Measurements from ENCODE around the gene RFX4. TPM values are rescaled to one million over a fixed set of nuclear protein-coding genes. Genes with fewer than 3 reads are reported as not detected.

The RFX4 gene
- total RNA-seq, 1 donor from 2014 or later = 3.4 TPM

DNA sequence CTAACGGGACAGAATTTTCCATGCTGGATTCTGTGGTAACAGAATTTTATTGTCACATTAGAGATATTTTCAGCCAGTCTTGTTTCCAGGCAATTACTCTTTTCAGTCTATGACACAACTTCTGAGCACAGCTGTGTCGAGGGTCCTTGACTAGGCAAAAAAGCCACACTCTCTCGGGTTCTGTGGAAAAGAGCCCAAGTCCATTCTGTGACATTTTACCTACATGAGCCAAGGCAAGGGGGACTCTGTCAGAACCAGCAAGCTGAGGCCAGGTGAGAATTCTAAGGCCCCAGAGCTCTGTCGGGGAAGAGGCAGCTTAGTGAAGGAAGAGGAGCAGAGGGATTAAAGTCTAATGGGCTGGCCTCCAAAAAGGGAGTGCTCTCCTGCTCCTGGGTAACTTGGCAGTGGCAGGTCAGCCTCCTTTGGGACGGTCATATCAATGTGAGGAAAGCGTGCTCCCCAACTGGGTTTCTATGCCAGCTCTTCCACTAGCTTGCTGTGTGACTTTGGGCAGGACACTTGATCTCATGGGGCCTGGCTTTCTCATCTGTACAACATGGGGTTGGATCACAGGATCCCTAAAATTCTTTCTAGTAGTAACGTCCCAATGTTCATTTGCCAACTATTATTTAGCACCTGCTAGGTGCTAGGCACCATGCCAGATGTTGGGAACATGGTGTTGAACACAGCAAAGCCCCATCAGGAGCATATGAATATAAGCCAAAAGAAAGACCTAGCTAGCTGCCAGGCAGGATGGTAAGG is 175.7 kb downstream of the RFX4 start:
- DNase-seq (ENCODE audit: low spot score) = no peak
- Histone ChIP-seq H3K4me3 (no peak overlapping the region), H3K9ac (no peak overlapping the region), H3K4me2 (no peak overlapping the region), H3K9me3 (ENCODE audit: low read depth) (no peaks in the 10 kb centered on the region), H3K79me2 (ENCODE audit: low read depth) (no peaks in the 10 kb centered on the region), H4K20me1 (ENCODE audit: low read depth) (no peaks in the 10 kb centered on the region), H3K27ac (no peak overlapping the region), H2AFZ (replicated peaks) (no peak overlapping the region), H3F3A (ENCODE audit: low read depth) (peaks cover 30% of the 10 kb centered on the region), H3K4me1 (peaks cover 39% of the 10 kb centered on the region), H3K27me3 (no peaks in the 10 kb centered on the region), H3K36me3 (no peaks in the 10 kb centered on the region)
- Mint-ChIP-seq H3K9me3 (no peaks in the 10 kb centered on the region), H3K4me1 (peaks cover 71% of the 10 kb centered on the region), H3K4me3 (peak overlapping the region; percentile 62), H3K27me3 (ENCODE audit: insufficient read depth, low read depth) (peaks cover 4% of the 10 kb centered on the region), H3K27ac (peak overlapping the region; percentile 98), H3K36me3 (peaks cover 53% of the 10 kb centered on the region)
- no peak for TF ChIP-seq EZH2 (IDR thresholded peaks at IDR 0.05)
- TF ChIP-seq EZH2phosphoT487 (IDR thresholded peaks at IDR 0.05) = no peak
- TF ChIP-seq, protein P1, sequence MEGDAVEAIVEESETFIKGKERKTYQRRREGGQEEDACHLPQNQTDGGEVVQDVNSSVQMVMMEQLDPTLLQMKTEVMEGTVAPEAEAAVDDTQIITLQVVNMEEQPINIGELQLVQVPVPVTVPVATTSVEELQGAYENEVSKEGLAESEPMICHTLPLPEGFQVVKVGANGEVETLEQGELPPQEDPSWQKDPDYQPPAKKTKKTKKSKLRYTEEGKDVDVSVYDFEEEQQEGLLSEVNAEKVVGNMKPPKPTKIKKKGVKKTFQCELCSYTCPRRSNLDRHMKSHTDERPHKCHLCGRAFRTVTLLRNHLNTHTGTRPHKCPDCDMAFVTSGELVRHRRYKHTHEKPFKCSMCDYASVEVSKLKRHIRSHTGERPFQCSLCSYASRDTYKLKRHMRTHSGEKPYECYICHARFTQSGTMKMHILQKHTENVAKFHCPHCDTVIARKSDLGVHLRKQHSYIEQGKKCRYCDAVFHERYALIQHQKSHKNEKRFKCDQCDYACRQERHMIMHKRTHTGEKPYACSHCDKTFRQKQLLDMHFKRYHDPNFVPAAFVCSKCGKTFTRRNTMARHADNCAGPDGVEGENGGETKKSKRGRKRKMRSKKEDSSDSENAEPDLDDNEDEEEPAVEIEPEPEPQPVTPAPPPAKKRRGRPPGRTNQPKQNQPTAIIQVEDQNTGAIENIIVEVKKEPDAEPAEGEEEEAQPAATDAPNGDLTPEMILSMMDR (IDR thresholded peaks at IDR 0.05) = no peak

DNA sequence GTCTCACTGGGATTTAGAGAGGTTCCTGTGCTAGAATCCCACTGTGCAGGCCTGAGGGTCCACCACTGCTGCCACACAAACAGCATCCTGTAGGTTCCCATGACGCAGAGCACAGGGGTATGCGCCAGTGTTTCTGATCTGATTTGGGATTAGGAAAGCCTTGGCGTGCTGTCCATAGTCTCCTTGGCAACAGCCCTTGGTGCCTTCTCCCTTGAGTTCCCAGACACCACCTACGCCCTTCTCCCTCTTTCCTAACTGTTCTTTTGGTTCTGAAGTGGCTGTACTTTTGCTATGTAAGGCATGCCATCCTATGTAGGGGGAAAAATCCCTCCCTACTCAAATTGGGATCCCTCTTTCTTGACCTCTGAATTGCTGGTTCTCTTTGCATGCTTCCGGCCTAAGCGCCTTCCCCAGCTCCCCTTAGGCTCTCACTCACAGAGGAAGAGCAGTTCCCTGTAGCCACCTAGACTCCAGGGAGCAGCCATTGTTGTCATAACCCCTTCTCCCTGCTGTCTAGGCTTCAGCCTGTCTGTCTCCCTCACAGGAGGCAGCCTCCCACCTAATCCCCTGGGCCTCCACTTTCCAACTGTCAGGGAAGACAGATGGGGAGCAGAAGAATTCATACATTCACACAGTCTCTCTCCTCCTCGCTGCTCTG is 176.9 kb downstream of the RFX4 start:
- peak overlapping the region; percentile 91 for H2AFZ ChIP-seq (replicated peaks)
- no peaks in the 10 kb centered on the region for H3K36me3 ChIP-seq
- H3K4me3 Mint-ChIP-seq = peak overlapping the region; percentile 63
- H3K9me3 ChIP-seq (ENCODE audit: low read depth) = no peaks in the 10 kb centered on the region
- no peaks in the 10 kb centered on the region for H4K20me1 ChIP-seq (ENCODE audit: low read depth)
- H3K4me1 Mint-ChIP-seq = peaks cover 77% of the 10 kb centered on the region
- no peaks in the 10 kb centered on the region for H3K27me3 ChIP-seq
- no peak for TF ChIP-seq EZH2phosphoT487 (IDR thresholded peaks at IDR 0.05)
- TF ChIP-seq, protein P1 (IDR thresholded peaks at IDR 0.05) = no peak
- TF ChIP-seq EZH2 (IDR thresholded peaks at IDR 0.05) = no peak
- H3K9ac ChIP-seq = no peak overlapping the region
- H3K79me2 ChIP-seq (ENCODE audit: low read depth) = no peaks in the 10 kb centered on the region
- H3K4me1 ChIP-seq = peaks cover 50% of the 10 kb centered on the region
- H3K9me3 Mint-ChIP-seq = no peaks in the 10 kb centered on the region
- H3K27me3 Mint-ChIP-seq (ENCODE audit: insufficient read depth, low read depth) = peaks cover 2% of the 10 kb centered on the region
- H3K36me3 Mint-ChIP-seq = peaks cover 42% of the 10 kb centered on the region
- H3K27ac Mint-ChIP-seq = peak overlapping the region; percentile 98
- H3K4me3 ChIP-seq = no peak overlapping the region
- peak overlapping the region; percentile 89 for H3K27ac ChIP-seq
- H3K4me2 ChIP-seq = peak overlapping the region; percentile 62
- no peak for DNase-seq (ENCODE audit: low spot score)
- peaks cover 30% of the 10 kb centered on the region for H3F3A ChIP-seq (ENCODE audit: low read depth)

DNA sequence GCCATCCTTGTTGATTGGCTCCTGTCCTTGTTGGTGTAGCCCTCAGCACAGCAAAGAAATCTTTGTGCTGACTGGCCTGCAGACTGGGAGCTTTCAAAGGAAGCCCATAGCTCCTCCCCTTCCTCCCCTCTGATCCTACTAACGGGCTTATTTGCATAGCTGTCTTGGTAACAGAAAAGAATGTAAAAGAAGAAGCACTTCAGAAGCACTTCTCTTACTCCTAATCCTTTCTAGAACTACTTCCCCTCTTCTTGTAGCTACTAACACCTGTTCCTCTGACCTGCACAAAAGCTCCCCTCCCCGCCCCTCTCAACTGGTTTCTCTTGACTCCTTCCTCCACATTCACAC is 177.4 kb downstream of the RFX4 start:
- H3K4me3 Mint-ChIP-seq = peak overlapping the region; percentile 63
- peaks cover 2% of the 10 kb centered on the region for H3K27me3 Mint-ChIP-seq (ENCODE audit: insufficient read depth, low read depth)
- no peaks in the 10 kb centered on the region for H3K9me3 ChIP-seq (ENCODE audit: low read depth)
- H3F3A ChIP-seq (ENCODE audit: low read depth) = peaks cover 30% of the 10 kb centered on the region
- peaks cover 37% of the 10 kb centered on the region for H3K36me3 Mint-ChIP-seq
- H2AFZ ChIP-seq (replicated peaks) = peak overlapping the region; percentile 91
- H3K36me3 ChIP-seq = no peaks in the 10 kb centered on the region
- peak; percentile 73 for DNase-seq (ENCODE audit: low spot score)
- TF ChIP-seq, protein P1 (IDR thresholded peaks at IDR 0.05) = no peak
- peak overlapping the region; percentile 62 for H3K4me2 ChIP-seq
- peak overlapping the region; percentile 98 for H3K27ac Mint-ChIP-seq
- H3K4me3 ChIP-seq = no peak overlapping the region
- no peaks in the 10 kb centered on the region for H3K27me3 ChIP-seq
- no peak overlapping the region for H3K9ac ChIP-seq
- peak overlapping the region; percentile 89 for H3K27ac ChIP-seq
- no peaks in the 10 kb centered on the region for H3K9me3 Mint-ChIP-seq
- peaks cover 49% of the 10 kb centered on the region for H3K4me1 ChIP-seq
- peaks cover 78% of the 10 kb centered on the region for H3K4me1 Mint-ChIP-seq
- no peaks in the 10 kb centered on the region for H3K79me2 ChIP-seq (ENCODE audit: low read depth)
- no peaks in the 10 kb centered on the region for H4K20me1 ChIP-seq (ENCODE audit: low read depth)

Data from neural progenitor cell (in vitro differentiated cells).